GM18909 (cell line): ENCODE results near the gene ARFIP1.

ENCODE experiments used
- ATAC-seq: cut with Tn5 transposase; IDR thresholded peaks from one replicate; pipeline ENCODE4 v1.9.1; 2021; ENCODE audit warnings: mild to moderate bottlenecking; ENCODE audit not compliant: unreplicated experiment, poor library complexity

The ARFIP1 gene

GRCh38 chr4:152935631-152936445 lies 156.1 kb downstream of the ARFIP1 start, which contains the start of gene FHDC1:
Gene FHDC1, plus strand, starts transcription at chr4:152936323. Its CDS starts 6,735 bp downstream, at chr4:152943058.
- peak; percentile 38 for ATAC-seq

DNA sequence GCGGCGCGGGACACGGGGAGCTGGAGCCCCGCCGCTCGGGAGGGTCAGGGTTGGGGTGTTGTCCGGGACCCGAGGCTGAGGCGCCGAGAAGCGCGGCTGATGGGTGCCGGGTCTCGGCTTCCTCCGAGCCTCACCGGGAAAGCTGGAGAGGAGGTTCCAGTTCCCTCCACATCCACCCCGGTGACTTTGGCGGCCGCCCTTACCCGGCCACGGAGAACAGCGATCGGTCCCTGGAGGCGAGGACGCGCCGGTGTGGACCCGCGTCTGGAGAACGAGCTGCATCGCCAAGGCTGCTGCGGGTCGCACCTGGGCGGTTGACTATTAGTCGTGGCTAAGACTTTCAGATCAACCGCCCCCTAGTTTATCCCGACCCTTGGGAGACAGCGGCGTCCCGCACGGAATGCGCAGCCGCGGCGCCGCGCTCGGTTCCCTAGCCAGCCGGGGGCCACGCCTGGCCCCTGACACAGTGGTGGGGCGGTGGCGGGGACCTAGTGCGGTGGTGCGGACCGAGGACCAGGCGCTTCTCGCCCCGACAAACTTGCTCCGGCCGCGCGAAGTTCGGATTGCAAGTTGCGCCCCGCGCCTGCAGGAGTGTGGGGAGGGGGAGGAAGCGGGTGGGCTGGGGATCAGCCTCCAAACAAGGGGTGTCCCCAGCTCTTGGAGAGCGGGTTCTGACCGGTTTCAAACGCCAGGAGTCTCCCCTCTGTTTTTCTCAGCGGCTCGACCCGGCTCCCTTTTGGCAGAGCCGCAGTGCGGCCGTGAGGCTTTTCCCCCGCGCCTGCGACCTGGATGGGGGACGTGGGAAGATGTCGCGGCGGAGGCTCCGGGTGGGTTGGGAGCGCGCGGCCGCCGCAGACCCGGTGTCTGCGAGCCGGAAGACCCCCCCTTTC lies 156.9 kb downstream of the ARFIP1 start:
- peak; percentile 38 for ATAC-seq

- ATAC-seq: peak; percentile 37
Measured at GRCh38 chr4:152937336-152938236, 157.8 kb downstream of the ARFIP1 start.

- no peak for ATAC-seq
Measured at GRCh38 chr4:152938237-152938947, 158.6 kb downstream of the ARFIP1 start.

DNA sequence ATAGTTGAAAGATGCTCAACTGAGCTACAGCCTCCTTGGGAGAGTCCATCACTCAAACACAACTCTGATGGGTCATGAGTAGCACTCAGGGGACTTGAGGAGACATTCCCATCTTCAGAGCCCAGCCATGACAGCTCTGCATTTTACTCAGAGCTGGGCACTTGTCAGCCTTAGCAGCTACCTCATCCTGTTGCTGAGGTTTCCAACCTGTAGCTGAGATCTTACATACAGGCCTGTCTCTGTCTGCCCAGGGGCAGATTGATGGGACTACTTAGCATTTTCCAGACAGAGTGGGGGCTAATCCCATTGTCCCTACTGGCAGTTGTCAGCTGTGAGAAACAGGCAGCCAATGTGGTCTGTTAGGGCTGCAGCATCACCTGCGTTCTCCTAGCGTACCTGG lies 159.9 kb downstream of the ARFIP1 start:
- ATAC-seq: no peak

DNA sequence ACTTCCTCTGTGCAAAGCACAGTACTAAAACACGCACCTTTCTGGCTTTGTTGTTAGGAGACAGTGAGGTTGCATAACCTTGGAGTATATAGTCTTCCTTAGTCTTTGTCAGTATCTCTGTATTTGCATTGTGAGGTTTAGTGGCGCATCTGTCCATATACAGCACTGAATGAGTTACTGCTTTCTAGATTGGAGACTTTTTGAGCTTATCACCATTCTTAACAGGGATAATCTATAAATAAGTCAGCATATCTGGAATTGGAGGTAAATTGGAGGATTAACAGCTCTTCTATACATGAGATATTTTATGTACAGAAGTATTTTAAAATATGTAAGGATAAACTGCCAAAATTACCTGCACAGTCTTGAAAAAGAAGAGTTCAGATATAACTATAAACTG lies 160.7 kb downstream of the ARFIP1 start:
- ATAC-seq: no peak

GRCh38 chr4:152941411-152941810 lies 161.7 kb downstream of the ARFIP1 start:
- ATAC-seq: no peak

GRCh38 chr4:152942346-152942745 lies 162.6 kb downstream of the ARFIP1 start:
- ATAC-seq: no peak

- ATAC-seq: no peak
Measured at GRCh38 chr4:152943672-152944071, 163.9 kb downstream of the ARFIP1 start.

GRCh38 chr4:152944666-152945320 lies 165.0 kb downstream of the ARFIP1 start:
- ATAC-seq: no peak

- no peak for ATAC-seq
Measured at GRCh38 chr4:152945639-152946038, 165.9 kb downstream of the ARFIP1 start.

- no peak for ATAC-seq
Measured at GRCh38 chr4:152946446-152946845, 166.7 kb downstream of the ARFIP1 start.

- ATAC-seq: no peak
Measured at GRCh38 chr4:152947311-152947710, 167.6 kb downstream of the ARFIP1 start.

DNA sequence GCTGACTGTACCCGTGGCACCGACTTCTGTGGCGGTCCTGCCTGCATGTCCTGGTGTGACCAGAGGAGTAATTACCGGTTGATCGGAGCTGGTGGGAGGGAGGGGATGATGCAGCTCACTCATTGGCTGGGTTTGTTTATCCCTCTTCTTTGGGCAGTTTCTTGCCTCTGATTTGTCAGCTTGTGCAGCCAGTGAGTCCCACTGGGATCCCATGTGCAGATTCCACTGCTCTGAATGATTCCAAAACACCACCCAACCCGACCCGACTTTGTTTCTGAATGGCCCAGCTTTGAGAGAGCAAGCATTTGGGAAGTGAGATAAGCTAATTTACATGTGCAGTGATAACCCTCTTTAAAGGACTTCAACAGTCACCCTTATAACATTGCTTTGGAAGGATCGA lies 170.2 kb downstream of the ARFIP1 start:
- ATAC-seq: no peak

- ATAC-seq: no peak
Measured at GRCh38 chr4:152950402-152951274, 170.9 kb downstream of the ARFIP1 start.

DNA sequence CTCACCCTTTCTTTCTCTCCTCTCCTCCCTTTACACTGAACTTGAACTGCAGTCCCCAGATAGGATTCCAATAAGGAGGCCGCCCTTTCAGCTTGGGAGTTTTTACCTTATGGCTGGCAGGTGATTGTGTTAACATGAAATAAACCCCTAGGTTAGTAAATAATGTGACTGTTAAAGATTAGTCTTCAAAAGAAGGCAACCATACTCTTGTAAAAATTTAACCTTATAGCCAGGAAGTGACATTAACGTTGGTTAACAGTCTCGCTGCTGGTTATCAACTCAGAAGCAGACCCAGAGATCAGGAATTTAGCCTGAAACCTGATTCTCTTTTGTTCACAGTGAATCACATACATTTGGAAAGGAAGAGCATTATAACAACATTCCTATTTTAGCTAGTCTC lies 171.6 kb downstream of the ARFIP1 start:
- ATAC-seq: no peak

DNA sequence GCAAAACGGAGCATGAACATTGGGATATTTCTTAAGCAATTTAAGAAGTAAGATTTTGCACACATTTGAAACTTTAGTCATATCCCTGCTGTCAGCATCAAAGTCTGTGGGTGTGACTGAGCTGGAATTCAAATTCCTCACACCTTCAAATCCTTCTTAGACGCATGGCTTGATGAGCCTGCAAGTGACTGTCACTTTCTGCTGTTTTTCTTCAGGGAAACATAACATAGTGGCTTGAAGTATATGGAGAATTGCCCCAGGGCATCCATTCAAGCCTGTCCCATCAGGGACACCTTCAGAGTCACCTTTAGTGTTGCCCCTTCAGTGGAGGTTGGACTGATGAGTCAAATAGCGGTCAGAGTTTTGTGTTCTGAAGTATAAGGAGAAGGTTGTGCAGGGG lies 173.8 kb downstream of the ARFIP1 start:
- no peak for ATAC-seq

GRCh38 chr4:152954741-152955140 lies 175.0 kb downstream of the ARFIP1 start:
- ATAC-seq: no peak
